Measurements from ENCODE around the gene PCDHB2. TPM values are rescaled to one million over a fixed set of nuclear protein-coding genes. Genes with fewer than 3 reads are reported as not detected.
A peak's percentile ranks its signal among the peaks of the same experiment; 100 is the strongest.
"Not testable (repeated sequence)": the region's sequence is repeated elsewhere in the genome, so short reads cannot be mapped to it uniquely, and the experiment has no call there.

The PCDHB2 gene
- total RNA-seq, 1 donor, result 1.4 TPM

- no peak for DNase-seq (ENCODE audit: insufficient read length, low spot score, missing footprints)
- TF ChIP-seq CTCF (IDR thresholded peaks at IDR 0.05; ENCODE audit: extremely low read depth, low read depth, low read length), result no peak
- H4K20me1 ChIP-seq (ENCODE audit: insufficient read depth, low read length), result no peaks in the 10 kb centered on the region
- no peaks in the 10 kb centered on the region for H3K4me1 ChIP-seq (ENCODE audit: insufficient read depth, low read length)
- H3K4me2 ChIP-seq (ENCODE audit: insufficient read depth, low read length), result no peak overlapping the region
- H3K36me3 ChIP-seq (ENCODE audit: insufficient read depth, low read length), result no peaks in the 10 kb centered on the region
- H2AFZ ChIP-seq (ENCODE audit: low read length), result no peak overlapping the region
- H3K27me3 ChIP-seq (ENCODE audit: insufficient read depth, low read length), result no peaks in the 10 kb centered on the region
- H3K27ac ChIP-seq (ENCODE audit: low read depth, low read length), result no peak overlapping the region
- no peak overlapping the region for H3K4me3 ChIP-seq (ENCODE audit: insufficient read depth, low read length)
- no peaks in the 10 kb centered on the region for H3K79me2 ChIP-seq (ENCODE audit: insufficient read depth, low read length)
- H3K9me3 ChIP-seq (ENCODE audit: low read depth, low read length), result no peaks in the 10 kb centered on the region
Measured at GRCh38 chr5:141119250-141119649, 24.8 kb downstream of the PCDHB2 start.

DNA sequence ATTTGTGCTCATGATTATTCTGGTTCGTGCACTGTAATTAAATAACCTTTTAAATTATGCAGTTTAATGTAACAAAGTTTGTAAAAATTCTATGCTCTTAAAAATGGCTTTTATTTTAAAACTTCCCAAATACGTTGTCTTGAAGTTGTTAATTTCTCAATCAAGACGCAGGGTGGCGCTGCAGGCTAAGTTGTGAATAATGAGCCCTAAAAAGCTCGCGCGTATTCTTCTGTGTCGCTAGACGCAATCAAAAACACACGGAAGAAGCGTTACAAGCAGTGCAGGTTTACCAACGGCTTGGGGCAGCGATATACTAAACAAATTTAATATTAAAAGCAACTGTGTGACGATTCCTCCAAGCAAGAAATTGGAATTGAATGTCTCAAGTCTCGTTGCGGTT, 27.1 kb downstream of the PCDHB2 start, which contains the start of gene PCDHB4:
Gene PCDHB4 (plus strand): TSS at position 256 of the 400 bp plus-strand sequence. CDS start 181 bp downstream, outside the sequence.
- no peaks in the 10 kb centered on the region for H3K79me2 ChIP-seq (ENCODE audit: insufficient read depth, low read length)
- peak within 1 kb of the TSS; percentile 35 for H2AFZ ChIP-seq (ENCODE audit: low read length)
- TF ChIP-seq CTCF (IDR thresholded peaks at IDR 0.05; ENCODE audit: extremely low read depth, low read depth, low read length), result peak; percentile 18
- no peaks in the 10 kb centered on the region for H3K4me1 ChIP-seq (ENCODE audit: insufficient read depth, low read length)
- peak within 1 kb of the TSS; percentile 20 for H3K4me3 ChIP-seq (ENCODE audit: insufficient read depth, low read length)
- no peak for DNase-seq (ENCODE audit: insufficient read length, low spot score, missing footprints)
- H3K36me3 ChIP-seq (ENCODE audit: insufficient read depth, low read length), result no peaks in the 10 kb centered on the region
- no peaks in the 10 kb centered on the region for H4K20me1 ChIP-seq (ENCODE audit: insufficient read depth, low read length)
- no peaks in the 10 kb centered on the region for H3K9me3 ChIP-seq (ENCODE audit: low read depth, low read length)
- H3K4me2 ChIP-seq (ENCODE audit: insufficient read depth, low read length), result no peak within 1 kb of the TSS
- no peaks in the 10 kb centered on the region for H3K27me3 ChIP-seq (ENCODE audit: insufficient read depth, low read length)
- H3K27ac ChIP-seq (ENCODE audit: low read depth, low read length), result no peak within 1 kb of the TSS

DNA sequence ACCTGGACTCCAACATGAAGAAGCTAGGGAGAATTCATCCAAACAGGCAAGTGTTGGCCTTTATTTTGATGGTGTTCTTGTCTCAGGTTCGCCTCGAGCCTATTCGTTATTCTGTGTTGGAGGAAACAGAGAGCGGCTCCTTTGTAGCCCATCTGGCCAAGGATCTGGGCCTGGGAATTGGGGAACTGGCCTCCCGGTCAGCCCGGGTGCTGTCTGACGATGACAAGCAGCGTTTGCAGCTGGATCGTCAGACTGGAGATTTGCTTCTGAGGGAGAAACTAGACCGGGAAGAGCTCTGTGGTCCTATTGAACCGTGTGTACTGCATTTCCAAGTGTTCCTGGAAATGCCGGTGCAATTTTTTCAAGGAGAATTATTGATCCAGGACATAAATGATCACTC, 27.6 kb downstream of the PCDHB2 start:
- Histone ChIP-seq H3K79me2 (ENCODE audit: insufficient read depth, low read length) (no peaks in the 10 kb centered on the region), H3K9me3 (ENCODE audit: low read depth, low read length) (no peaks in the 10 kb centered on the region), H3K4me1 (ENCODE audit: insufficient read depth, low read length) (no peaks in the 10 kb centered on the region), H3K4me2 (ENCODE audit: insufficient read depth, low read length) (no peak overlapping the region), H4K20me1 (ENCODE audit: insufficient read depth, low read length) (no peaks in the 10 kb centered on the region), H3K4me3 (ENCODE audit: insufficient read depth, low read length) (peak overlapping the region; percentile 20), H2AFZ (ENCODE audit: low read length) (peak overlapping the region; percentile 35), H3K27ac (ENCODE audit: low read depth, low read length) (no peak overlapping the region), H3K36me3 (ENCODE audit: insufficient read depth, low read length) (no peaks in the 10 kb centered on the region), H3K27me3 (ENCODE audit: insufficient read depth, low read length) (no peaks in the 10 kb centered on the region)
- DNase-seq (ENCODE audit: insufficient read length, low spot score, missing footprints), result no peak
- no peak for TF ChIP-seq CTCF (IDR thresholded peaks at IDR 0.05; ENCODE audit: extremely low read depth, low read depth, low read length)

- not testable (repeated sequence) for H4K20me1 ChIP-seq (ENCODE audit: insufficient read depth, low read length); H3K79me2 ChIP-seq (ENCODE audit: insufficient read depth, low read length); DNase-seq (ENCODE audit: insufficient read length, low spot score, missing footprints); H3K4me3 ChIP-seq (ENCODE audit: insufficient read depth, low read length); H3K36me3 ChIP-seq (ENCODE audit: insufficient read depth, low read length); H3K4me1 ChIP-seq (ENCODE audit: insufficient read depth, low read length); H2AFZ ChIP-seq (ENCODE audit: low read length); H3K27me3 ChIP-seq (ENCODE audit: insufficient read depth, low read length); H3K27ac ChIP-seq (ENCODE audit: low read depth, low read length); H3K9me3 ChIP-seq (ENCODE audit: low read depth, low read length); H3K4me2 ChIP-seq (ENCODE audit: insufficient read depth, low read length)
Measured at GRCh38 chr5:141123396-141124135, 29.2 kb downstream of the PCDHB2 start.
